Measurements from ENCODE around the gene KRTAP12-1.
"Not testable (repeated sequence)": the region's sequence is repeated elsewhere in the genome, so short reads cannot be mapped to it uniquely, and the experiment has no call there.

KRTAP12-1 gene

DNA sequence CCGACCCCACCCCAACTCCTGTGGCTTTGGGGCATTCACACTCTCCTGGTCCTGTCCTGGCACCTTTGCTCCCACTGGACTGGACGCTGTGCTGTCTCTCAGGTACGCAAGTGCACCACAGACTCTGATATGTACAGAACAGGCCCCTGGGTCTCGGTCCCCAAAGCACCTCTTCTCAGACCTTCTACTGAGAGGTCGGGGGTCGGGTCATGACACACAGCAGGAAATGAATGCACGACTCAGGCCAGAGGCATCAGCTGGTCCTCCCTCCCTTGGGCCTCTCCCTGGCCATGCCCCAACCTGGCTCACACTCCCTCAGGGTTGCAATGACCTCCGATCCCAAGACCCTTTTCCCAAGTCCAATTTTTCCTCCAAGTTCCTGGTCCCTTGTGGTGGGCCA, 13.2 kb upstream of the KRTAP12-1 start:
- ChIA-PET CTCF (no interaction called here), POLR2A (no interaction called here)
- TF ChIP-seq, protein P1, sequence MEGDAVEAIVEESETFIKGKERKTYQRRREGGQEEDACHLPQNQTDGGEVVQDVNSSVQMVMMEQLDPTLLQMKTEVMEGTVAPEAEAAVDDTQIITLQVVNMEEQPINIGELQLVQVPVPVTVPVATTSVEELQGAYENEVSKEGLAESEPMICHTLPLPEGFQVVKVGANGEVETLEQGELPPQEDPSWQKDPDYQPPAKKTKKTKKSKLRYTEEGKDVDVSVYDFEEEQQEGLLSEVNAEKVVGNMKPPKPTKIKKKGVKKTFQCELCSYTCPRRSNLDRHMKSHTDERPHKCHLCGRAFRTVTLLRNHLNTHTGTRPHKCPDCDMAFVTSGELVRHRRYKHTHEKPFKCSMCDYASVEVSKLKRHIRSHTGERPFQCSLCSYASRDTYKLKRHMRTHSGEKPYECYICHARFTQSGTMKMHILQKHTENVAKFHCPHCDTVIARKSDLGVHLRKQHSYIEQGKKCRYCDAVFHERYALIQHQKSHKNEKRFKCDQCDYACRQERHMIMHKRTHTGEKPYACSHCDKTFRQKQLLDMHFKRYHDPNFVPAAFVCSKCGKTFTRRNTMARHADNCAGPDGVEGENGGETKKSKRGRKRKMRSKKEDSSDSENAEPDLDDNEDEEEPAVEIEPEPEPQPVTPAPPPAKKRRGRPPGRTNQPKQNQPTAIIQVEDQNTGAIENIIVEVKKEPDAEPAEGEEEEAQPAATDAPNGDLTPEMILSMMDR (IDR thresholded peaks at IDR 0.05; ENCODE audit: control extremely low read depth, extremely low read depth, low read depth, missing control alignments): no peak
- DNase-seq (ENCODE audit: extremely low spot score): no peak

DNA sequence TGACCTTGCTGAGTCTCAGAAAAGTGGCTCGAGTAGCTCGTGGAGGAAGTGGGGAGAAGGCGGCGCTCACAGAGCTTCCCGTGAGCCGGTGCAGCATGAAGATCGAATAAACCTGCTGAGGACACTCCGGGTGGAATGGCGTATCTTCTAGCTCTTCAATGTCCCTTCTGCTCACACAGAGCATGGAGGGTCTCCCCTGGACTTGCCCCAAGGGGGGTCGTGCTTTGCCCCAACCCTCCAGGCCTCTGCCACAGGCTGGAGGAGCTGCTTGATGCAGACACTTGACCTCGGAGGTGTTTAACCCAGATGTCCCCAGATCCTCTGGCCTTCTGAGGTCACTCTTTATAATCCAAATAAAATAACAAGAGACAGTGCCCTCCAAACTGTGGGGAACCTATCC, 12.8 kb upstream of the KRTAP12-1 start:
- CTCF ChIA-PET: no interaction called here
- no peak for DNase-seq (ENCODE audit: extremely low spot score)
- TF ChIP-seq, protein P1 (IDR thresholded peaks at IDR 0.05; ENCODE audit: control extremely low read depth, extremely low read depth, low read depth, missing control alignments): no peak
- POLR2A ChIA-PET: no interaction called here

DNA sequence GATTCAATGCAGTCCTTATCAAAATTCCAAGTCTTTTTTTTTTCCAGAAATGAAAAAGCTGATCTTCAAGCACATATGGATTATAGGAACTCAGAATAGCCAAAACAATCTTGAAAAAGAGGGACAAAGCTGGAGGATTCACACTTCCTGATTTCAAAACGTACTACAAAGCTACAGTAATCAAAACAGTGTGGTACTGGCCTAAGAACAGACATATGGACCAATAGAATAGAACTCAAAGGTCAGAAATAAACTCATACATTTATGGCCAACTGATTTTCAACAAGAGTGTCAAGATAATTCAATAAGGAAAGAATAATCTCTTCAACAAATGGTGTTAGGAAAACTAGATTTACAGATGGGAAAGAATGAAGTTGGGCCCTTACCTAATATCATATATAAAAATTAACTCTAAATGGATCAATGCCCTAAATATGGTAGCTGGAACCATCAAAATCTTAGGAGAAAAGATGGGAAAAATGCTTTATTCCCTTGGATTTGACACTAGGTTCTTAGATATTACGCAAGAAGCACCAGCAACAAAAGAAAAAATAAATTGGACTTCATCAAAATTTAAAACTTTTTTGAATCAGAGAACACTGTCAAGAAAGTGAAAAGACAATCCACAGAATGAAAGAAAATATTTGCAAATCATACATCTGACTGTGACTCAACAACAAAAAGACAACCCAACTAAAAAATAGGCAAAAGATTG, 11.0 kb upstream of the KRTAP12-1 start:
- ChIA-PET CTCF (interaction anchor here (1.1 kb wide), 1 partner anchor 9 kb away, joined by 3 read pairs; no protein-coding TSS in a partner anchor), POLR2A (no interaction called here)
- no peak for DNase-seq (ENCODE audit: extremely low spot score)
- TF ChIP-seq, protein P1 (IDR thresholded peaks at IDR 0.05; ENCODE audit: control extremely low read depth, extremely low read depth, low read depth, missing control alignments): no peak

DNA sequence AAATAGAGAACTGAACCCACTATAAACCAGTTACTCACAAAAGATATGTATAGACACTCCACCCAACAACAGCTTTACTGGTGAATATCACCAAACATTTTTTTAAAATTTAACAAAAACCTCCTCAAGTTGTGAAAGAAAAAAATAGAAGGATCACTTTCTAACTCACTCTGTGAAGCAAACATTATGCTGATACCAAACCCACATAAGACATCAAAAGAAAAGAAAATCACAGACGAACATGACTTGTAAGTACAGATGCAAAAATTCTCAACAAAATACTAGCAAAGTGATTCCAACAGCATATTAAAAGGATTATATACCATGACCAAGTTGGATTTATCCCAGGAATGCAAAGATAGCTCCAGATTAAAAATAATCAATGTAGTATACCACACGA, 9.7 kb upstream of the KRTAP12-1 start:
- TF ChIP-seq, protein P1 (IDR thresholded peaks at IDR 0.05; ENCODE audit: control extremely low read depth, extremely low read depth, low read depth, missing control alignments): no peak
- DNase-seq (ENCODE audit: extremely low spot score): no peak
- ChIA-PET CTCF (no interaction called here), POLR2A (no interaction called here)

DNA sequence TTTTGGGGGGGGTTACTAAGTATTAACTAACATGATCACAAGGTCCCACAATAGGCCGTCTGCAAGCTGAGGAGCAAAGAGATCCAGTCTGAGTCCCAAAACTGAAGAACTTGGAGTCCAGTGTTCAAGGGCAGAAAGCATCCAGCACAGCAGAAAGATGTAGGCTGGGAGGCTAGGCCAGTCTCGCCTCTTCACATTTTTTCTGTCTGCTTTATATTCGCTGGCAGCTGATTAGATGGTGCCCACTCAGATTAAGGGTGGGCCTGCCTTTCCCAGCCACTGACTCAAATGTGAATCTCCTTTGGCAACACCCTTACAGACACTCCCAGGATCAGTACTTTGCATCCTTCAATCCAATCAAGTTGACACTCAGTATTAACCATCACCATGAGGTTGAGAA, 7.8 kb upstream of the KRTAP12-1 start:
- CTCF ChIA-PET: interaction anchor here (1.6 kb wide), 1 partner anchor 53 kb away, joined by 3 read pairs; no protein-coding TSS in a partner anchor
- POLR2A ChIA-PET; DNase-seq (ENCODE audit: extremely low spot score): not testable (repeated sequence)

DNA sequence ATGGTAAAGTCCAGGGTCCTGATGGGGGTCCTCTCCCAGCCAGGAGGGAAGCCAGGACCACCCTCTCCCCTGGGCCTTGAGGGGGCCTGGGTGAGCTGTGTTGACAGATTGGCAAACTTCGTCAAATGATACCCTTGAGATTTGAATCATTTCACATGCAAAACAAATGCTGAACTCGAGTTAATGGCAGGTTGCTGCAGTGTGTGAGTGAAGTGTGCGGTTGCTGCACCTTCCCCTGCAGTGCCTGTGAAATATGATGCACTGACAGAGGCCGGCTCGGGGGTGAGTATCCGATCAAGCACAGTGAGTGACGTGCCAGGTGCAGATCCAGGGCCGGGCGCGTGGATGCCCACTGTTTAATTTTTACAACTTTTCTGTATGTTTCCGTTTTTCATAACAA, 5.7 kb upstream of the KRTAP12-1 start:
- TF ChIP-seq, protein P1 (IDR thresholded peaks at IDR 0.05; ENCODE audit: control extremely low read depth, extremely low read depth, low read depth, missing control alignments): no peak
- ChIA-PET POLR2A (no interaction called here), CTCF (no interaction called here)
- no peak for DNase-seq (ENCODE audit: extremely low spot score)

DNA sequence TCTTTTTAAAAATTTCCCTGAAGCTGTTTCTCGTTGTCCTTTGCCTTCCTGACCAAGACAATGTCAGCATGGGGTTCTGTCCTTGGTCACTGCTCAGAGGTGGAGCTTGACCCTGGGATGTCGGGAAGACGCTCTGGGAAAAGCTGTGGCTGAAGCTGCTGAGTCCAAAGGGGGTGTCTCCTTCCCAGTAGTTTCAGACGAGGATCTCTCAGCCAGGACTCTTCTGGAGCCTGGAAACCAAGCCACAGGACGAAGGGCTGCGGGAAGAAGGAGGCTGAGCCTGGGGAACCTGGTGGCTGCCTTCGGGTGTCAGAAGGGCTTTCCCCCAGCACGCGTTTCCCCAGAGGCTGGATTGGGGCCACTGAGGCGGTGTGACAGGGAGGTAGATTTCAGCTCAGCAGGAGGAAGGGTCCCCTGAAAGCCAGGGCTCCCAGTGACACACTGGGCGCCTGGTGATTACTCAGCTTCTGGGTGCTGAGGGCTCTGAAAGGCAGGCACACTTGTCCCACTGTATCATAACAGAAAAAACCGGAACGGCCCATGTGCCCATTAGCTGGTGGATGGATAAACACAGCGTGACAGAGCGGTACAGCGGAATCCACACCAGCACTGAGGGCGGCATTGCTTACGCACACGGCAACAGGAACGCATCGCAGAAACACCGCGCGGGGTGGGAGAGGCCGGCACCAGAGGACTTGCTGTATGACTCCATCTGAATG, 5.0 kb upstream of the KRTAP12-1 start:
- TF ChIP-seq, protein P1 (IDR thresholded peaks at IDR 0.05; ENCODE audit: control extremely low read depth, extremely low read depth, low read depth, missing control alignments): no peak
- CTCF ChIA-PET: interaction anchor here (1.4 kb wide), 1 partner anchor 23 kb away, joined by 4 read pairs; no protein-coding TSS in a partner anchor
- POLR2A ChIA-PET: no interaction called here
- no peak for DNase-seq (ENCODE audit: extremely low spot score)
